Measurements from ENCODE around the gene HIPK2. TPM values are rescaled to one million over a fixed set of nuclear protein-coding genes. Genes with fewer than 3 reads are reported as not detected.

The HIPK2 gene
- total and polyA plus RNA-seq, 2 of the 4 experiments (the other 2 are of a cell fraction), result 22.0 to 27.1 TPM

DNA sequence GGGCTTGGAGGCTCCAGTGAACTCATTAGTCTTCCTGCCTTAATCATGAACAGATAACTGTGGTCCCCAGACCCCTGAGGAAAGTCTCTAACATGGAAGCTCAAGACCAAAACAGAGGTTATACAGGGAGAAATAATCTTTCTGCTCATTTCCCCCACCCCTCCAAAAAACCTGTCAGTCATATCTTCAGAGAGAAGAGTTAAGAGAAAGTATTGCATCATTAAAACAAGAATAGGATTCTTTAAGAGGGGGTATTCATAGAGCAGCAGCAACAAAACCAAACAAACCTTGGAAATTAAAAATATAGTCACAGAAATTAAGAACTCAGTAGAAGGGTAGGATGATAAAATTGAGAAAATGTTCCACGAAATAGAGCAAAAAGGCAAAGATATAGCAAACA is 246.7 kb downstream of the HIPK2 start:
- WGBS, 2 experiments (ENCODE audit: extremely low coverage in 2 of 2, insufficient read length in 1 of 2), result no CpG with 5 or more reads among the region's 1 CpG
- Histone ChIP-seq H3K27ac (ENCODE audit: insufficient read depth, low read length) (no peak overlapping the region), H2BK20ac (ENCODE audit: low read depth, low read length) (no peak overlapping the region), H3K4me1 (ENCODE audit: control insufficient read depth, insufficient read depth, low read length) (peaks cover 6% of the 10 kb centered on the region; the same call in 1 of the 2 replicates), H3K14ac (replicated peaks; ENCODE audit: low read depth, low read length) (no peak overlapping the region), H4K8ac (ENCODE audit: low read depth in 2 of 2, low read length in 2 of 2) (no peak overlapping the region), H3K4ac (ENCODE audit: low read depth, low read length) (no peak overlapping the region), H3K4me2 (ENCODE audit: low read depth, low read length) (no peak overlapping the region), H2AK9ac (replicated peaks; ENCODE audit: low read depth, low read length, poor library complexity) (no peak overlapping the region), H3K79me1 (ENCODE audit: low read depth in 1 of 2, low read length in 2 of 2) (no peaks in the 10 kb centered on the region), H4K5ac (ENCODE audit: low read depth, low read length) (no peak overlapping the region), H3K27me3 (ENCODE audit: control insufficient read depth, insufficient read depth, low read length) (peaks cover 26% of the 10 kb centered on the region), H3K23ac (ENCODE audit: low read depth, low read length) (no peak overlapping the region), H4K20me1 (ENCODE audit: insufficient read depth, low read length) (peaks cover 4% of the 10 kb centered on the region; the same call in 1 of the 2 replicates), H3K9me3 (ENCODE audit: control insufficient read depth, insufficient read depth, low read length) (no peaks in the 10 kb centered on the region; the same call in 1 of the 2 replicates), H3K36me3 (ENCODE audit: control insufficient read depth, insufficient read depth, low read length) (no peaks in the 10 kb centered on the region), H2AFZ (replicated peaks; ENCODE audit: low read length, poor library complexity) (no peak overlapping the region), H3K18ac (ENCODE audit: low read depth, low read length) (no peak overlapping the region), H3K9ac (ENCODE audit: low read depth, low read length) (no peak overlapping the region), H2BK15ac (ENCODE audit: low read depth, low read length) (no peak overlapping the region), H2BK120ac (ENCODE audit: low read depth, low read length) (no peak overlapping the region), H3K4me3 (ENCODE audit: insufficient read depth, low read depth, low read length) (no peak overlapping the region), H3K56ac (ENCODE audit: extremely low read depth, insufficient read depth, low read length) (no peak overlapping the region), H2AK5ac (ENCODE audit: low read depth, low read length) (no peak overlapping the region), H3K9me1 (ENCODE audit: insufficient read depth, low read length) (peaks cover 4% of the 10 kb centered on the region), H2BK5ac (ENCODE audit: low read depth, low read length, poor library complexity, severe bottlenecking) (no peak overlapping the region), H4K91ac (ENCODE audit: insufficient read depth, low read depth, low read length) (no peak overlapping the region)
- no TSS peak for BruUV-seq (replicated peaks)
- TF ChIP-seq RCOR1 (IDR thresholded peaks at IDR 0.05; ENCODE audit: insufficient replicate concordance, low read length), result no peak
- TF ChIP-seq, protein P1, sequence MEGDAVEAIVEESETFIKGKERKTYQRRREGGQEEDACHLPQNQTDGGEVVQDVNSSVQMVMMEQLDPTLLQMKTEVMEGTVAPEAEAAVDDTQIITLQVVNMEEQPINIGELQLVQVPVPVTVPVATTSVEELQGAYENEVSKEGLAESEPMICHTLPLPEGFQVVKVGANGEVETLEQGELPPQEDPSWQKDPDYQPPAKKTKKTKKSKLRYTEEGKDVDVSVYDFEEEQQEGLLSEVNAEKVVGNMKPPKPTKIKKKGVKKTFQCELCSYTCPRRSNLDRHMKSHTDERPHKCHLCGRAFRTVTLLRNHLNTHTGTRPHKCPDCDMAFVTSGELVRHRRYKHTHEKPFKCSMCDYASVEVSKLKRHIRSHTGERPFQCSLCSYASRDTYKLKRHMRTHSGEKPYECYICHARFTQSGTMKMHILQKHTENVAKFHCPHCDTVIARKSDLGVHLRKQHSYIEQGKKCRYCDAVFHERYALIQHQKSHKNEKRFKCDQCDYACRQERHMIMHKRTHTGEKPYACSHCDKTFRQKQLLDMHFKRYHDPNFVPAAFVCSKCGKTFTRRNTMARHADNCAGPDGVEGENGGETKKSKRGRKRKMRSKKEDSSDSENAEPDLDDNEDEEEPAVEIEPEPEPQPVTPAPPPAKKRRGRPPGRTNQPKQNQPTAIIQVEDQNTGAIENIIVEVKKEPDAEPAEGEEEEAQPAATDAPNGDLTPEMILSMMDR (conservative IDR thresholded peaks at IDR 0.05; ENCODE audit: low read depth, low read length), result no peak
- TF ChIP-seq, protein P2, sequence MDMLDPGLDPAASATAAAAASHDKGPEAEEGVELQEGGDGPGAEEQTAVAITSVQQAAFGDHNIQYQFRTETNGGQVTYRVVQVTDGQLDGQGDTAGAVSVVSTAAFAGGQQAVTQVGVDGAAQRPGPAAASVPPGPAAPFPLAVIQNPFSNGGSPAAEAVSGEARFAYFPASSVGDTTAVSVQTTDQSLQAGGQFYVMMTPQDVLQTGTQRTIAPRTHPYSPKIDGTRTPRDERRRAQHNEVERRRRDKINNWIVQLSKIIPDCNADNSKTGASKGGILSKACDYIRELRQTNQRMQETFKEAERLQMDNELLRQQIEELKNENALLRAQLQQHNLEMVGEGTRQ (IDR thresholded peaks at IDR 0.05; ENCODE audit: low read depth, low read length), result no peak
- in situ Hi-C loops (cut with MboI; ENCODE audit: low sequenced_read_pairs) (no loop called here), dilution Hi-C loops (cut with HindIII; ENCODE audit: low sequenced_read_pairs, unreplicated experiment) (no loop called here), intact Hi-C loops (cut with micrococcal nuclease) (no loop called here)
- ATAC-seq (ENCODE audit: low read depth) (no peak), DNase-seq (no peak)
- CTCF ChIA-PET, result no interaction called here
- POLR2A ChIA-PET (ENCODE audit: unreplicated experiment), result no interaction called here

Data from IMR-90 (cell line).